CD4-positive, alpha-beta T cell treated with Interleukin-6 at 100 ng/mL for 8 hours (primary cell): Measurements from ENCODE around the gene SMPX.

Experiments
- DNase-seq: peaks from one replicate; pipeline ENCODE4 v3.0.0-alpha.2; 2020; ENCODE audit warnings: mixed read lengths, low spot score

SMPX gene

GRCh38 chrX:21711848-21712197 is 46.1 kb downstream of the SMPX start:
- DNase-seq = no peak

DNA sequence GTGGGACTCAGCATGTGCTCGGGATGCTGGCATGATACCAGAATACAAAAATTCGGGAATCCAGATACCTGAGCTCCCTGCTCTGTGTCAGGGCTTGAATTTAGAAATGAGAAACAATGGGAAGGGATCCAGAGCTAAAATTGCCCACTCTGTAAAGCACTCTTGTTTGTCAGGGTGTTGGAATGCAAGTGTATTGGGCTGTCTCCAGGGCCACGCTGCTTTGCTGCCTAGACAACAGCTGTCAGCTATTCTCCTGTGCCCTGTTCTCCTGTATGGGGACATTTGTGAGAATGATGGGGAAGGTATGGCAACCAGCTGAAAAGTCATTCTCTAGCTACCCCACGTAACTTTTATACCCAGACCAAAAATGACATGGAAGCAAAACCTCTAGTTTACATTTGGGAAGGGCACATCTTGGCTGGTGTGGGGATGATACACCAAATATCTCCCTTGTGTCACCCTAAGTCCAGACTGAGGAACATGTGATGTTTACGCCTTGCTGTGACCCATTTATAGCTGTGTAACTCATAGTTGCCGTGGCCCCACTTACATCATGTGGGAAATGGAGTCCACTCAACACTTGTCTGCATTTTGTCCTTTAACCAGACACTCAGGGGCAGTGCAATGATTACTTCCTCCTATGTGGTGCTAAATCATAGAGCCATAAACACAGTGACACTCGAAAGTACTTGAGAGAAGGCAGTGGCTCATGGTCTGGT is 46.6 kb downstream of the SMPX start:
- no peak for DNase-seq

GRCh38 chrX:21708116-21708515 is 49.8 kb downstream of the SMPX start:
- no peak for DNase-seq

DNA sequence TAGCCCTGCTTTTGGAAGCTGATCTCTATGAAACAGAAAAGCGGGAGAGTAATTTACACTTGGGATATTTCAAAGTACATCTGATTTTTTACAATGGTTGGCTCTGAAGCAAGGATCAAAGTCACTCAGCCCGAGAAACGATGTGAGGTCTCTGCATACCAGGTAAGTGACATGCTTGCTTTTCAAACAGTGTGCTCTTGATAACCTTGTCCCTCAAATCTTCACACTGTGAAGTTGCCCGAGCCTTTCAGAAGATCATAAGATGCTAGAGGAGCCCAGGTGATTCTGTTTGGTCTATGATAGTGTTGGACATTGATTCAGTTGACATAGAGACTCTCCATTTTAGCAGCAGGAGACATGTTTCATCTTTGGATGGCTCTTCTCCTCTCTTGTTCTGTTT is 52.7 kb downstream of the SMPX start:
- no peak for DNase-seq

- DNase-seq = no peak
Measured at GRCh38 chrX:21702725-21703124, 55.2 kb downstream of the SMPX start.

GRCh38 chrX:21700967-21701366 is 56.9 kb downstream of the SMPX start:
- DNase-seq = no peak

DNA sequence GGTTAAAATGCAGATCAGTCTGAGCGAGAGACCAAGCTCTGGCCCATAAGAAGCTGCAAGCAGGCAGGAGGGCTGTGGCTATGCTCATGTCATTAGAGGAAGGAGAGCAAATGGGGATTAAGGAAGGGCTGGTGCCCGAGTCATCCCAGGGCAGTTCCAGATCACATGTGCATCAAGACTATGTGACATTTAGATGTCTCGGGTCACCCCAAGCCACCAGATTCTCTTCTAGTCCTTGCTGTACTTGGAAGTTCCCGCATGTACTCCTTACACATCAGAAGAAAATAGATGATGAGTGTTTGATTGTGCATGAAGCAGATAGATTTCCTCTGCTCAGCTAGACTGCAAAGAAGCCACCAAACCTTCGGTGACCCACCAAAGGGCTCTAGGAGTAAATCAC is 57.6 kb downstream of the SMPX start:
- no peak for DNase-seq

DNA sequence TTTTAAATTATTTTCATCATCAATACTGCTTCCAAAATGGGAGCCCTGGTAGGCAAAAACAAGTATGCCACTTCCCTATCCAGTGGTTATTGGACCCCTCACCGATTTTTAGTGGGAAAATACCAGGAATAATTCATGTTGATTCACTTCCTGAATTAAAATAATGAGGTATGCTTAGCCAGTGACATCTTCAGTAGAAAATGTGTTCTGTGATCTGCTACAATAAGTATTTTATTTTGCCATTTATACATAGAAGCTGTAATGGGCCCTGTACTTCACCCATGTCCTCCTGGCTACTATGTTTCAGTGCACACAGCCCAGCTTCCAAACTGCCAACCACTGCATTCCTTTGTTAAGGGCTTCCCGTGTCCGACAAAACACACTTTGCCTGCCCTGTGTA is 58.8 kb downstream of the SMPX start:
- no peak for DNase-seq

DNA sequence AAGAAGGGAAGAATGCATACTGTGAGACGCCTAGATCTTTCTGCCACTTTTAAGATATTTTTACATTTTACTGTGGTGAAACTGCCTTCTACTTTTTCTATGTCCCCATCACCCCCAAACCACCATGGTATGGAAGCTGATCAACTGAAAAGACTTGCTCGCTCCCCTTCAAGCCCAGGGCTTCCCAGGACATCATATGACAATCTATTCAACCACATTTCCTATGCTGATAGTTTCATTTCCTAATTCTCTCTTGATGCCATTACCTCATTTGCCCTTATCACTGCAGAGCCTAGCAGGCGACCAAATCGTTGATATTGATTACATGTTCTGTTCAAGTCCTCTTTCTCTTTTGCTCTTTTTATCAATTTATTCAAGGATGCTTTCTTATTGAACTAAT is 59.6 kb downstream of the SMPX start:
- no peak for DNase-seq

- no peak for DNase-seq
Measured at GRCh38 chrX:21691512-21692018, 66.4 kb downstream of the SMPX start.

DNA sequence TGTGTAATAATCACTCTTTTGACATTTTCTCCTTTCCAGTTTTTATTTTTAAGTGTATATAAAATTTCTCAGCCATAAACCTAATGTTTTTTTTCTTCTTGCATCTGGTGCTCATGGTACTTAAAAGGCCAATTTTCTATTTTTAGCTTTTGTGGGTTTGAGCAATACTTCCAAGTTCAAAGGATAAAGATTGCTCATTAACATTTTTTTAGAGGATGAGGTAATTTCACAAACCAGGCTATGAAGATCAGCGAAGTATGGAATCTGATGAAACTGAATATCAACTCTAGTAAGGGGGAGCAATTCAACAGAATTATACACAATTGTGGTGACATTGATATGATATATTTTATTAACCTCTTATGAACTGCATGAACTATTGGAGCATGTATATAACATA is 74.0 kb downstream of the SMPX start:
- no peak for DNase-seq

GRCh38 chrX:21678048-21678612 is 79.8 kb downstream of the SMPX start:
- DNase-seq = no peak

DNA sequence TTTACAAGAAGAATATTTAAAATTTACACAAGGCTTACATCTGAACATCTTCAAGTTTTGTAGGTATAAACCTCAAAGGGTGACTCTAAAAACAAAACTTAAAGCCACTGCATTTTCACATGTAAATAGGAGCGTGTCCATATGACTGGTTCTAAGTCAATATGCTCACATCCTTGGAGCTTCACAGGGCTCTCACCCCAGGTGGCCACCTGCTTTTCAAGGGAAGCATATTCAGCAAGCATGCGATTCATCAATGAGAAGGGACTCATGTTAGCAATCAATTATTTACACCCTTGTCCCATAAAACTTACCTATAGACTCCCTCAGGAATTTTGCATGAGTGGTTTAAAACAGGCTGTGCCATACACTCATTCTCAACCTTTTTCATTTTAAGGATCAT is 82.0 kb downstream of the SMPX start:
- DNase-seq = no peak

DNA sequence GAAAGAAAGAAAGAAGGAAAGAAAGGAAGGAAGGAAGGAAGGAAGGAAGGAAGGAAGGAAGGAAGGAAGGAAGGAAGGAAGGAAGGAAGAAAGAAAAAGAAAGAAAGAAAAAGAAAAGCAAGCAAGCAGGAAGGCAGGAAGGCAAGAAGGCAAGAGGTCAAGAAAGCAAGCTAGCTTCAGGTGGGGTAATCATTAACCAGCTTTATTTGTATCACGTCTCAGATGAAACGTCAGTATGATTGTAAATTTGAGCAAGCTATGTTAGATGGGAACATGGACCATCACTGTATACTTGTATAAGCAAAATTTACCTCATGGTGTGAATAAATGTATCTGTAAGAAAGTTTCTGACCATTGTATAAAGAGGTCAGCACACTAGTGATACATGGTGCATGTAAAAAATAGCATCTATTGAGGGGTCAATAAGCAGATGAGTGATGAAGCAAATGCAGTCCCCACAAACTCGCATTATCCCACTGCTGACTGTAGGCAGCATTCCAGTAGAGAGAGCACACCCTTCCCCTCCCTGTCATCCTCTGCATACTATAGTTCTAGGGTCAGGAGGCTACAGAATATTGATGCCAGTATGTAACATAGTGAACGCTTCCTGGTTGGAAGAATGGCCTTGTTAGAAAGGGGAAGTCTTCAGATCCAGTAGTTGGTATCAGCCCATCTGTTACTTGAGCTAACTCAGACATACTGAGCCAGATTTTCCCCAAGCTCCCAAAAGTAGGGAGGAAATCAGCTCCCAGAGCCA is 83.3 kb downstream of the SMPX start:
- no peak for DNase-seq

- DNase-seq = no peak
Measured at GRCh38 chrX:21666679-21667078, 91.2 kb downstream of the SMPX start.

DNA sequence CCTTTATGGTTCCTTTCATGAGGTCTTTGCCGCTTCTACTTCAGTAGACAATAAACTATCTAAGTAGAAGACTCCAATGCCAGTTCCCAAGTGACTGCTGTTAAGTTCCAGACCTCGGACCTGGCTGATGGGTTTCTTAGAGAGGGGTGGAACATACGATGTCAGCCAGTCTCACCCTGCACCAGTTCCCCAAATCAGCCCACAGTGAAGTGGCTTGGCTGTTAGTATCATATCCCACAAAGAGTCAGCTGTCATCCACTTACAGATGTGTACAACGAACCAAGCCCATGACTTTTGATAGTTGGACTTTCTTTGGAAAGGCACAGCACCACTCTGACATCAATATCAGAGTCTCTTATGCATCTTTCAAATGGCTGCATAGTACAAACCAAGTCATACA is 91.7 kb downstream of the SMPX start:
- no peak for DNase-seq

DNA sequence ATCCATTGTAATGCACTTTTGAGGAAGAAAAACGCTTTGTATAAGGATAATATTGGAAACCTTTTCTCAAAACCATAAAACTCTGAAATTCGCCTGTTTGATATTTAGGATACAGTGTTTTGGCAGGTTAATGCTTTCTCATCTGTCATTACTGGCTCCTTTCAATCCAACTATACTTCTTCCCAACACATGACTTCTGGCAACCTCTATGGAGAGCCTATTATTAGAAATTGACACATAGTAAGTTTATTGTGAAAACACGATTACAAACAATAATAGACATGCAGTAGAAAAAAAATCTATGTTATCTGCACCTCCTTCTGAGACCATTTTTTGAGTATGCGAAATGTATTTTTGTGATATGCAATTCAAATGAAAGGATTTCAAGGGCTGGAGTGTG is 95.2 kb downstream of the SMPX start:
- no peak for DNase-seq

DNA sequence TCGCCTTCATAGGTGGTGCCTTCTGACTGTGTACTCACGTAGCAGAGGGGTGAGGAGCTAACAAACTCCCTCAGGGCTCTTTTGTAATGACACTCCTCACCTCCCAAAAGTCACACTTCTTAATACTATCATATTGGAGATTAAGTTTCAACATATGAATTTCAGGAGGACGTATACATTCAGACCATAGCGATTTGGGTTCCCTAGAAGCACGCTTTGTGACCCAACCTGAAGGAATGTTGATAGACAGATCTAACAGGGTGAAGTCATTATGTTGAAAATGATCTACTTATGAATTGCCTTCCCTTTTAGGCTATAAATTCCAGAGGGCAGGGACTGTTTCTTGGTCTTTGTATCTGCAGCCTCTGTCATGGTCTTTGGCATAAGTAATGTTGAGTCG is 96.6 kb downstream of the SMPX start:
- no peak for DNase-seq

- no peak for DNase-seq
Measured at GRCh38 chrX:21660156-21660555, 97.8 kb downstream of the SMPX start.

- no peak for DNase-seq
Measured at GRCh38 chrX:21659320-21659719, 98.6 kb downstream of the SMPX start.

DNA sequence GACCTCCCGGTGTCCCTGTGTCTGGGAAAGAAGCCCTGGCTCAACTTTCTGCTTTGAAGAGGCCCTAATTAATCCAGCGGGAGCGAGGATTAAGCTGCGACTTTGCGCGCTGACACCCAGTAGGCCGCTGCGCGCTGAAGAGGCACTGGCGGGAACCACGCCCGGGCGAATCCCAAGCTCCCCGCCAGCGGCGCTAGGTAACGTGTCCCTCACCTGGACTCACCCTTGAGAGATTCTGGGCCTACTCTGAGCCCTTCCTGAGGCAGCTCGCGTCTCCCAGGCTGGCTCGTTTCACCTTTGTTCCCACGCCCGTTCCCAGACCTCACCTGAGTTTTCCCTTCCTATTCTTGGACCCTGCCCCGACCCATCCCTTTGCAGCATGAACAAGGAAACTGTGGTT is 99.2 kb downstream of the SMPX start:
- DNase-seq = no peak

DNA sequence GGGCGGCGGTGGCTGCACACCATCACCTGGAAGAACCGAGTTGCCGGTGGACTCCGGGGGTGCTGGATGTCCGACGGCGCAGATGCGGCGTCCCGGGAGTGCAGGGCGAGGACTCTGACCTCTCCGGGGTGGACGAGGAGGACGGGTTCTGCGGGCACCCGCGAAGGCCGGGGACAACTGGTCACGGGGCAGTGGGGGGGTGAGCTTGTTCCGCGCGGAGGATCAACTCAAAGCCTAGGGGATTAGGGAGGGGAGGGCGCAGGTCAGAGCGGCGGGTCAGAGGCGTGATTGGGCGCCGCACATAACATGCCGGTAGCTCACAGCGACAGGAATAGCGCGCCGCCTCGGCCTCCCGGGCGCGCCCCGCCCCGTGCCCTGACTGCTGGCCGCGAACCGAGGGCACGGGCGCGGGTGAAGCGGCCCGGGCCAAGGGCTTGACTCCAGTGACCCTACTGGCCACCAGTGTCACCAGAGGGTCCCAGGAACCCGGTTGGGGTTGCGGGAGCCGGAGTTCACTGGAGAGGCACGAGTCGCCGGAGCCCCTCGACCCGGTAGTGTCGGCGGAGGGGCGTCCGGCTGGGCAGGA is 99.7 kb downstream of the SMPX start, which contains the start of gene KLHL34:
Gene KLHL34, minus strand, starts transcription at position 179 of the 586 bp plus-strand sequence. CDS start 542 bp downstream, outside the sequence.
- no peak for DNase-seq
